ENCODE measurements around the gene ITGB5. TPM values are rescaled to one million over a fixed set of nuclear protein-coding genes. Genes with fewer than 3 reads are reported as not detected.

The ITGB5 gene
- total RNA-seq, 1 experiment from 2014 or later, result 132 TPM

GRCh38 chr3:124793054-124793739 is 94.0 kb downstream of the ITGB5 start:
- no peaks in the 10 kb centered on the region for H3K27me3 ChIP-seq (replicated peaks; ENCODE audit: control insufficient read depth, insufficient read depth, low read length)
- no peaks in the 10 kb centered on the region for H3K4me1 ChIP-seq
- TF ChIP-seq, protein P1, sequence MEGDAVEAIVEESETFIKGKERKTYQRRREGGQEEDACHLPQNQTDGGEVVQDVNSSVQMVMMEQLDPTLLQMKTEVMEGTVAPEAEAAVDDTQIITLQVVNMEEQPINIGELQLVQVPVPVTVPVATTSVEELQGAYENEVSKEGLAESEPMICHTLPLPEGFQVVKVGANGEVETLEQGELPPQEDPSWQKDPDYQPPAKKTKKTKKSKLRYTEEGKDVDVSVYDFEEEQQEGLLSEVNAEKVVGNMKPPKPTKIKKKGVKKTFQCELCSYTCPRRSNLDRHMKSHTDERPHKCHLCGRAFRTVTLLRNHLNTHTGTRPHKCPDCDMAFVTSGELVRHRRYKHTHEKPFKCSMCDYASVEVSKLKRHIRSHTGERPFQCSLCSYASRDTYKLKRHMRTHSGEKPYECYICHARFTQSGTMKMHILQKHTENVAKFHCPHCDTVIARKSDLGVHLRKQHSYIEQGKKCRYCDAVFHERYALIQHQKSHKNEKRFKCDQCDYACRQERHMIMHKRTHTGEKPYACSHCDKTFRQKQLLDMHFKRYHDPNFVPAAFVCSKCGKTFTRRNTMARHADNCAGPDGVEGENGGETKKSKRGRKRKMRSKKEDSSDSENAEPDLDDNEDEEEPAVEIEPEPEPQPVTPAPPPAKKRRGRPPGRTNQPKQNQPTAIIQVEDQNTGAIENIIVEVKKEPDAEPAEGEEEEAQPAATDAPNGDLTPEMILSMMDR (IDR thresholded peaks at IDR 0.05; ENCODE audit: insufficient read depth in 1 of 2, low read depth in 1 of 2, low read length in 1 of 2, severe bottlenecking in 1 of 2, unreplicated experiment in 1 of 2), result no peak
- Mint-ChIP-seq H3K27ac (ENCODE audit: unreplicated experiment) (no peak overlapping the region), H3K36me3 (ENCODE audit: insufficient read depth, unreplicated experiment) (peaks cover 13% of the 10 kb centered on the region), H3K4me3 (ENCODE audit: unreplicated experiment) (no peak overlapping the region), H3K27me3 (ENCODE audit: insufficient read depth, unreplicated experiment) (no peaks in the 10 kb centered on the region), H3K9me3 (ENCODE audit: unreplicated experiment) (no peaks in the 10 kb centered on the region), H3K4me1 (ENCODE audit: low read depth, unreplicated experiment) (no peaks in the 10 kb centered on the region)
- H3K4me3 ChIP-seq (ENCODE audit: low read depth, low read length), result no peak overlapping the region
- no peak for DNase-seq
- CTCF ChIA-PET, result no interaction called here
- H3K36me3 ChIP-seq (ENCODE audit: control insufficient read depth, insufficient read depth, low read length), result peaks cover 1% of the 10 kb centered on the region; the same call in 1 of the 2 replicates
- no TSS peak for BruUV-seq (replicated peaks)
- intact Hi-C loops (cut with micrococcal nuclease; ENCODE audit: unreplicated experiment), result no loop called here
- POLR2A ChIA-PET, result no interaction called here
- H3K9me3 ChIP-seq, result no peaks in the 10 kb centered on the region

- Mint-ChIP-seq H3K27ac (ENCODE audit: unreplicated experiment) (no peak overlapping the region), H3K27me3 (ENCODE audit: insufficient read depth, unreplicated experiment) (no peaks in the 10 kb centered on the region), H3K36me3 (ENCODE audit: insufficient read depth, unreplicated experiment) (peaks cover 11% of the 10 kb centered on the region), H3K9me3 (ENCODE audit: unreplicated experiment) (no peaks in the 10 kb centered on the region), H3K4me3 (ENCODE audit: unreplicated experiment) (no peak overlapping the region), H3K4me1 (ENCODE audit: low read depth, unreplicated experiment) (no peaks in the 10 kb centered on the region)
- H3K4me1 ChIP-seq, result no peaks in the 10 kb centered on the region
- CTCF ChIA-PET, result no interaction called here
- DNase-seq, result no peak
- H3K4me3 ChIP-seq (ENCODE audit: low read depth, low read length), result no peak overlapping the region
- H3K36me3 ChIP-seq (ENCODE audit: control insufficient read depth, insufficient read depth, low read length), result peaks cover 1% of the 10 kb centered on the region; the same call in 1 of the 2 replicates
- H3K9me3 ChIP-seq, result no peaks in the 10 kb centered on the region
- H3K27me3 ChIP-seq (replicated peaks; ENCODE audit: control insufficient read depth, insufficient read depth, low read length), result no peaks in the 10 kb centered on the region
- POLR2A ChIA-PET, result no interaction called here
- intact Hi-C loops (cut with micrococcal nuclease; ENCODE audit: unreplicated experiment), result no loop called here
- BruUV-seq (replicated peaks), result no TSS peak
- TF ChIP-seq, protein P1 (IDR thresholded peaks at IDR 0.05; ENCODE audit: insufficient read depth in 1 of 2, low read depth in 1 of 2, low read length in 1 of 2, severe bottlenecking in 1 of 2, unreplicated experiment in 1 of 2), result no peak
Measured at GRCh38 chr3:124792341-124793040, 94.7 kb downstream of the ITGB5 start.

- intact Hi-C loops (cut with micrococcal nuclease; ENCODE audit: unreplicated experiment), result no loop called here
- Mint-ChIP-seq H3K4me1 (ENCODE audit: low read depth, unreplicated experiment) (no peaks in the 10 kb centered on the region), H3K27ac (ENCODE audit: unreplicated experiment) (no peak overlapping the region), H3K9me3 (ENCODE audit: unreplicated experiment) (no peaks in the 10 kb centered on the region), H3K27me3 (ENCODE audit: insufficient read depth, unreplicated experiment) (no peaks in the 10 kb centered on the region), H3K36me3 (ENCODE audit: insufficient read depth, unreplicated experiment) (peaks cover 7% of the 10 kb centered on the region), H3K4me3 (ENCODE audit: unreplicated experiment) (no peak overlapping the region)
- Histone ChIP-seq H3K9me3 (no peaks in the 10 kb centered on the region), H3K36me3 (ENCODE audit: control insufficient read depth, insufficient read depth, low read length) (peaks cover 1% of the 10 kb centered on the region; the same call in 1 of the 2 replicates), H3K27me3 (replicated peaks; ENCODE audit: control insufficient read depth, insufficient read depth, low read length) (no peaks in the 10 kb centered on the region), H3K4me1 (0 out of 2 replicates have a peak, but pooled peaks cover 4% of the 10 kb centered on the region), H3K4me3 (ENCODE audit: low read depth, low read length) (no peak overlapping the region)
- POLR2A ChIA-PET, result interaction anchor here (0.6 kb wide), 1 partner anchor 216 kb away, joined by 3 read pairs; no protein-coding TSS in a partner anchor
- BruUV-seq (replicated peaks), result no TSS peak
- no peak for DNase-seq
- CTCF ChIA-PET, result no interaction called here
- TF ChIP-seq, protein P1 (IDR thresholded peaks at IDR 0.05; ENCODE audit: insufficient read depth in 1 of 2, low read depth in 1 of 2, low read length in 1 of 2, severe bottlenecking in 1 of 2, unreplicated experiment in 1 of 2), result no peak
Measured at GRCh38 chr3:124791639-124792151, 95.5 kb downstream of the ITGB5 start.

Measured in Caco-2 (cell line).